Esophagus (tissue), 2 donors: ENCODE measurements around the gene VSIG4. TPM values are rescaled to one million over a fixed set of nuclear protein-coding genes. Genes with fewer than 3 reads are reported as not detected.

Experiments used
- H3K27ac ChIP-seq, 2 donors: one replicate each; pipeline ENCODE4 v1.5.1; 2013; ENCODE audit warnings: low read depth in 2 of 2, mild to moderate bottlenecking in 2 of 2, inconsistent platforms in 1 of 2, low read length in 1 of 2, moderate library complexity in 1 of 2
- H3K27me3 ChIP-seq, 2 donors: one replicate each; pipeline ENCODE4 v1.6.1; 2013; ENCODE audit warnings: low read length in 2 of 2, control low read depth in 1 of 2, mild to moderate bottlenecking in 1 of 2; ENCODE audit not compliant: insufficient read depth in 2 of 2, control insufficient read depth in 1 of 2
- H3K36me3 ChIP-seq, 2 donors: one replicate each; pipeline ENCODE4 v1.6.1; 2013; ENCODE audit warnings: low read length in 1 of 2; ENCODE audit not compliant: control insufficient read depth in 2 of 2, insufficient read depth in 2 of 2
- H3K4me1 ChIP-seq, 2 donors: one replicate each; pipeline ENCODE4 v1.6.1; 2013; ENCODE audit warnings: low read length in 1 of 2; ENCODE audit not compliant: control insufficient read depth in 2 of 2, insufficient read depth in 2 of 2
- H3K4me3 ChIP-seq, 2 donors: one replicate each; pipeline ENCODE4 v1.5.1; 2013; ENCODE audit warnings: low read length in 2 of 2, mild to moderate bottlenecking in 2 of 2, low read depth in 1 of 2, moderate library complexity in 1 of 2
- H3K9me3 ChIP-seq, 2 donors: one replicate each; pipeline ENCODE4 v1.6.1; 2013; ENCODE audit warnings: mild to moderate bottlenecking in 2 of 2, low read depth in 1 of 2, low read length in 1 of 2, moderate library complexity in 1 of 2; ENCODE audit not compliant: control insufficient read depth in 2 of 2, insufficient read depth in 1 of 2
- WGBS, 2 donors: extraction: QIAGEN DNeasy Blood & Tissue Kit; methylation state at CpG; one replicate each; pipeline ENCODE4 v1.1.7; 2013; 5-methylcytosine and 5-hydroxymethylcytosine counted together
- polyA plus RNA-seq, 2 donors: library from polyadenylated mRNA; stranded (reverse); fragments of 200-250 nt; gene quantifications; one replicate each; pipeline ENCODE4 v1.2.3, GENCODE V29; 2013
- donor health status: healthy with polysubstance abuse.
- donor health status: Bipolar disorder and iron deficiency.

The VSIG4 gene
- polyA plus RNA-seq, 2 donors: 4.0 to 5.1 TPM

DNA sequence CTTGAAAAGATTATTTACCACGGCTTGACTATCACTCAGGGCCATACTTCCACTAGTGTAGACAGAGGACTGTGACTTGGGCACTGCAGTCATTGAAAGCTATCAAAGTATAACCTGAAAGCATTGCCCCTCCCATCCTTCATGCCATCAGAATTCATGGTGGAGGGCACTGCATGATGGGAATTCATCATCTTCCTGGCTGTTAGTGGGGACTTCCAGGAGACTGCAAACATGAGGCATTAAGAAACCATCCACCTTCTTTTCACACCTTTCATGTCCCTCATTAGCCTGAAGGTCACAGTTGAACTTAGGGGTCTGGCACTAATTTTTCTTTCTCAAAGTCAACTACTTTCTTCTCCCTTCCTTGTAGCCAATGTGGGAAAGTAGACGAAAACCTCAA, 25.8 kb downstream of the VSIG4 start:
- H3K27ac ChIP-seq: no peak overlapping the region
- no peak overlapping the region for H3K4me3 ChIP-seq
- 50 to 89% methylated on average over 2 of the region's 2 CpGs for WGBS, 2 donors
- H3K27me3 ChIP-seq: no peaks in the 10 kb centered on the region
- H3K9me3 ChIP-seq: no peaks in the 10 kb centered on the region
- H3K36me3 ChIP-seq: no peaks in the 10 kb centered on the region
- H3K4me1 ChIP-seq: no peaks in the 10 kb centered on the region

DNA sequence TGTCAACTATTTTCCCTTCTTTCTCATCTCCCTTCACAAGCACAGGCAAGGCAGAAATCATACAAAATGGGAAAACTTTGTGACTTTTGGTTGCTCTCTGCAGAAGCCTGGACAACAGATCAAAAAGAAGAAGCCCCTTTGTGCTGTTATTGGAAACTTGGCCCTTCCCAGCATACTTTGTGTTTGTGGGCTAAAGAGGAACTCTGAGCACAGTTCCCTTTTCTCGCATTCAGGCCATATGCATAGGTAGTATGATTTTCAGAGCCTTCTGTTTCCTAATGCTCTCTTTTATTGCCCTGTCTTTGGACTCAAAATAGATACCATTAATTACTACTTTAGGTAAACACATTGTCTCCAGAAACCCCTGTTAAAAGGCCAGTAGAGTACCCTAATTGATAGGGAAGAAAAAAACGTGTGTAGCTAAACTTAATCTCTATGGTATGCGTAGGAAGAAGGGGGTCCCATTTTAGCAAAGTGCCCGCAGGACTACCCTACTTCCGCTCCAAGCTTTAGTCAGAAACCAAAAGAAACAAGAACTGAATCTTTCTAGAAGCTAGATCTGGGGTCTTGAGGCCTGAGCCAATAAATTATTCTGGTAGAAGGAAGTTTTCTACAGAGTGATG, 26.6 kb downstream of the VSIG4 start:
- WGBS, 2 donors: 73 to 79% methylated on average over 5 of the region's 5 CpGs
- Histone ChIP-seq H3K4me3 (no peak overlapping the region), H3K27me3 (no peaks in the 10 kb centered on the region), H3K9me3 (no peaks in the 10 kb centered on the region), H3K4me1 (no peaks in the 10 kb centered on the region), H3K36me3 (no peaks in the 10 kb centered on the region), H3K27ac (no peak overlapping the region)

DNA sequence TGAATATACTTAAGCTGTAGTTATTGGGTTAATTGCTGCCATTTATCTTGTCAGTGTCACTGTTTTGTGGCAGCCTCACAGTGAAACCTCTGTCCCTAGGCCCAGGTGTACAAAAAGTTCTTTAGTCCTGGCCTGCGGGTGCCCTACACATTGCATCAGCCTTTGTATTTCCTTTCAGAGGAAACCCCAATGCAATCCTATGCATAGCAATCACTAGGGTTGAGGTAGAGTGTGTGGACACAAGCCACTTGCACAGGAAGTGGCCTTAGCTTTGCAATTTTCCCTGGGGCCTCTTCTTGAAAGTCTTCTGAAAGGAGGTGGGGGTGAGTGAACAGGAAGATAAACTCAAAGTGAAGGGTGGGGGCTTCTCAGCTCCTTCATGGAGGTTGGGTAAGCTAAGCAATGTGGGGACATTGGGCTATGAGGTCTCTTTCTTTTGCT, 27.8 kb downstream of the VSIG4 start:
- H3K9me3 ChIP-seq: no peaks in the 10 kb centered on the region
- H3K4me3 ChIP-seq: no peak overlapping the region
- no peaks in the 10 kb centered on the region for H3K36me3 ChIP-seq
- WGBS, 2 donors: 50 to 60% methylated on average over 1 of the region's 1 CpG
- no peak overlapping the region for H3K27ac ChIP-seq
- H3K4me1 ChIP-seq: no peaks in the 10 kb centered on the region
- no peaks in the 10 kb centered on the region for H3K27me3 ChIP-seq

DNA sequence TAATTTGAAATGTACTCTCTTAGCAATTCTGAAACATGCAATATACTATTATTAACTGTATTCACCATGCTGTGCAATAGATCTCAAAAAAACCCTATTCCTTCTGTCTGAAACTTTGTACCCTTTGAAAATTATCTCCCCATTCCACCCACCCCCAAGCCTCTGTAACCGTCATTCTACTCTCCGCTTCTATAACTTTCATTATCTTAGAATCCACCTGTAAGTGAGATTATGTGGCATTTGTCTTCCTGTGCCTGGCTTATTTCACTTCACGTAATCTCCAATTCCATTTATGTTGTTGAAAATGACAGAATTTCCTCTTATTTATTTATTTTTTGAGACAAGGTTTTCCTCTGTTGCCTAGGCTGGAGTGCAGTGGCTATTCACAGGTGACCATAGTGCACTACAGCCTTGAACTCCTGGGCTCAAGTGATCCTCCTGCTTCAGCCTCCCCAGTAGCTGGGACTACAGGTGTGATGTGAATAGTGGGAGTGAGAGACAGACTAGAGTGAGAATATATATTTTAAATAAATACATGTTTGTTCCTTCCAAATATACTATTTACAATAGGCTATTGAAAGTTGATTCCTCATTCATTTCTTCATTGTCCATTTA, 30.5 kb downstream of the VSIG4 start:
- no peaks in the 10 kb centered on the region for H3K36me3 ChIP-seq
- H3K27ac ChIP-seq: no peak overlapping the region
- no peaks in the 10 kb centered on the region for H3K4me1 ChIP-seq
- no peaks in the 10 kb centered on the region for H3K9me3 ChIP-seq
- H3K27me3 ChIP-seq: no peaks in the 10 kb centered on the region
- H3K4me3 ChIP-seq: no peak overlapping the region
- 90 to 95% methylated on average over 3 of the region's 3 CpGs for WGBS, 2 donors

DNA sequence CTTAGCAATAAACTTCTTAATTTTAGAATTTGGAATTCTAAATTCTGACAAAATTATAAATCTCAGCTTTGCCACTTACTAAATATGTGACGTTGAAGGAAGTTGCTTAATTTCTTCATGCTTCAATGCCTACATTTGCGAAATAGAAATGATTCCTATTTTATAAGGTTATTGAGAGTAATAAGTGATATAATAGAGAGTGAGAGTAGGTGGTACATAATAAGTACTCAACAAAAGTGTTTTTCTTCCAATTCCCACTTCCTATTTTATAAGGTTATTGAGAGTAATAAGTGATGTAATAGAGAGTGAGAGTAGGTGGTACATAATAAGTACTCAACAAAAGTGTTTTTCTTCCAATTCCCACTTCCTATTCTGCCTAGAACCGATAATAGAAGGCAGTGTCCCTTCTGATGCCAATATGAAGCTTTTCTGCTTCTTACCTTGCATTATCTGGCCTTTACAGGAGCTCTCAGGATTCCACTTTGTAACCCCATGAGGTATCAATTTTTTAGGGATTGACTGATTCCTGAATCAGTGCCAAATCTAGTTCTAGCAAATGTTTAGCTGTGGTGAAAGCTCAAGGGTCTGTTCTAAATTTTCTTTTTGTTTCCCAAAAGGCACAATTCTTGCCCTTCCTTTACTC, 31.4 kb downstream of the VSIG4 start:
- Histone ChIP-seq H3K27me3 (no peaks in the 10 kb centered on the region), H3K27ac (no peak overlapping the region), H3K36me3 (no peaks in the 10 kb centered on the region), H3K4me3 (no peak overlapping the region), H3K4me1 (no peaks in the 10 kb centered on the region), H3K9me3 (no peaks in the 10 kb centered on the region)
- 61 to 86% methylated on average over 3 of the region's 3 CpGs for whole genome bisulfite sequencing, 2 donors

DNA sequence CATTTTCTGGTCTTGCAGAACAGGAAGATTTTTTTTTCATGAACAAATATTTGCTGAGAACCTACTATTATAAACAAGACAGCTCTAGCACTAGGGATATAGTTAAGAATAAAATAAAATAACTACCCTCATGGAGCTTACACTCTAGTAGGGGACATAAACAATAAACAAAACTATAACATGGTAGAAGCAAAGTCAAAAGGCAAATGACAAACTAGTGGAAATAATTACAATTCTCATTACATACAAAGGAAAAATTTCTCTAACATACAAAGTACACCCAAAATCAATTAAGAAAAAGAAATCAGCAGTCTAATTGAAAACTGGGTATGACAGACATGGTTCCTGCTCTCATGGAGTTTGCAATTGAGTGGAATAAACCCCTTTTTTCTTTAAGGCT, 32.0 kb downstream of the VSIG4 start:
- Histone ChIP-seq H3K9me3 (no peaks in the 10 kb centered on the region), H3K27me3 (no peaks in the 10 kb centered on the region), H3K36me3 (no peaks in the 10 kb centered on the region), H3K27ac (no peak overlapping the region), H3K4me1 (no peaks in the 10 kb centered on the region), H3K4me3 (no peak overlapping the region)

DNA sequence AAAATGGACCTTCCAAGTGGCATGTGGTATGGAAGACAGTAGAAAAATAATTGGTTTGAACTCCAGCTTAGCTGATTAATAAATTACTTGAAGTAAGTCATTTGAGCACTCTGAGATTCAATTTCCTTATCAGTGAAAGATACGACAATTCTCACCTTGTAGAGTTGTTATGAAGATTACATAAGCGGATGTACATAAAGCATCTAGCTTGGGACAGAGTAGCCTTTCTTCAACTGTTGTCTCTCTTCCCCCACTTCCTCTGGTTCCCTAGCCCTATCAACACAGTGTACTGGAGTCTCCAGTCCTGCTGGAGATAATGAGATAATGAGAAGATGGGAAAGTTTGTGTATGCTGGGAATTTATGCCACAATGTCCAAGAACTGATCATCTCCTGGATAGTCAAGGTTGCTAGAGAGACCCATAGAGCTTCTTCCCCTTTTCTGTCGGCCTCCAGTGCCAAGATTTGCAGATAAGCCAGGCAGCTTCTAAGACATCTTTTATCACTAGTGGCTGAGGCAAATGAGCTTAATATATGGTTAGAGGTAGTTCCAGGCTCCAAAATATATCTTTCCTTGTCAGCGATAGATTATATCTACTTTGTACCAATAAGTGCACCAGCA, 33.9 kb downstream of the VSIG4 start:
- H3K9me3 ChIP-seq: no peaks in the 10 kb centered on the region
- H3K27ac ChIP-seq: no peak overlapping the region
- 68 to 82% methylated on average over 4 of the region's 4 CpGs for WGBS, 2 donors
- no peaks in the 10 kb centered on the region for H3K36me3 ChIP-seq
- no peak overlapping the region for H3K4me3 ChIP-seq
- H3K27me3 ChIP-seq: no peaks in the 10 kb centered on the region
- H3K4me1 ChIP-seq: no peaks in the 10 kb centered on the region

DNA sequence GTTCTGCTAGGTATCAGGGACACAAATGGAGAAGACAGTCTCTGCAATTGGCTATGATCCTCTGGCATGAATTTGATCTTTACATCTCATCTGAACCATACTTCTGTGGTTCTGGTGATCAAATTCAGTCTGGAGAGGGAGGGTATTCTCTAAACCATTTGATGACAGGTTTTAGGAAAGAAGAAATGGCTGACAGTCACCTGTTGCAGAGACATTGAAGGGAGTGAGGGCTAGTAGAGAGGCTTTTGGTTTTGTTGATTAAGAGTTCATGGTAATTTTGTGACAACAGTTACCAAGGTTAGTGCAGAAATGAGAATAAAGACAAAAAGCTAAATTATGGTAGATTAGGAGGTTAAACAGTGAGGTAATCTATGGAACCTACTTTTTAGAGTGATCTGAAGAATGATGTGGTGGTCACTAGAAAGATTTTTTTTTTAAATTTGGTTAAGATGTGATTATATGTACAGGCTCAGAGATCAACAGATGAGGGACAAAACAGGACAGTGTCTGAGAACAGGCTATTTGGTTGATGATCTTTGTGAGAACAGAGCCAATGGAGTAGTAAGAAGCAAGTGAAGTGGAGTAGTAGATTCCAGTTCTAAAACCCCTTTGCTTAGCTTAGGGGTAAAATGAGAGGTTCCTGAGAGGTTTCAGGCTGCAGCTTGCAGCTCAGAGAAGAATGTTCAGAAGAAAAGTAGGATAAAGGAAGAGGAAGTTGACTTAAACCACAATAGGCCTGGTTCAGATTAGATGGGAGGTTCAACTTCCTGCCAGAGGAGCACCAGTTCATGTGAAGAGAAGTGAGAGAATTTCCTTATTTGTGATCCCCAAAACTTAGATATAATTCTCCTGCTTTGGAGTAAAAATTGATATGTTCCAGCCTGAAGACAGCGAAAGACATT, 34.7 kb downstream of the VSIG4 start:
- 77 to 94% methylated on average over 1 of the region's 1 CpG for WGBS, 2 donors
- no peaks in the 10 kb centered on the region for H3K9me3 ChIP-seq
- no peaks in the 10 kb centered on the region for H3K27me3 ChIP-seq
- H3K4me3 ChIP-seq: no peak overlapping the region
- H3K36me3 ChIP-seq: no peaks in the 10 kb centered on the region
- no peaks in the 10 kb centered on the region for H3K4me1 ChIP-seq
- H3K27ac ChIP-seq: no peak overlapping the region
